ENCODE results near the gene PTPRG.

DNA sequence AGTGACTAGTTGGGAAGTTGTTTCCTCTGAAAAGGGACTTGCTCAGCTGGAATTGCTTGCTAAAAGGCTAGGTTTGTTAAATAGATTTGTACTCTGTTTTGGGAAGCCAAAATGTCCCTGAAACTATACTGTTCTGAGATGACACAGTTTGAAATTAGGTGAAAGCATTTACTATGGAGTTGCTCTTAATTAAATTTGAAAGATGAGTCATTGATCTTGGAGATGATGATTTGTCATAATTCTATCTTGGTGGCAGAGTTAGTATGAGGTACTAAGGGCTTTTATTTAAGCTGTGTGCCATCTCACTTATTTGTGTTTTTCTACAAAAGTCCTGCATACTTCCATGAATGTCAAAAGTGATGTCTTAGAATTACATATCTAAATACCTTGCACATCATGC is 320.9 kb downstream of the PTPRG start:
- TF ChIP-seq, protein P1, sequence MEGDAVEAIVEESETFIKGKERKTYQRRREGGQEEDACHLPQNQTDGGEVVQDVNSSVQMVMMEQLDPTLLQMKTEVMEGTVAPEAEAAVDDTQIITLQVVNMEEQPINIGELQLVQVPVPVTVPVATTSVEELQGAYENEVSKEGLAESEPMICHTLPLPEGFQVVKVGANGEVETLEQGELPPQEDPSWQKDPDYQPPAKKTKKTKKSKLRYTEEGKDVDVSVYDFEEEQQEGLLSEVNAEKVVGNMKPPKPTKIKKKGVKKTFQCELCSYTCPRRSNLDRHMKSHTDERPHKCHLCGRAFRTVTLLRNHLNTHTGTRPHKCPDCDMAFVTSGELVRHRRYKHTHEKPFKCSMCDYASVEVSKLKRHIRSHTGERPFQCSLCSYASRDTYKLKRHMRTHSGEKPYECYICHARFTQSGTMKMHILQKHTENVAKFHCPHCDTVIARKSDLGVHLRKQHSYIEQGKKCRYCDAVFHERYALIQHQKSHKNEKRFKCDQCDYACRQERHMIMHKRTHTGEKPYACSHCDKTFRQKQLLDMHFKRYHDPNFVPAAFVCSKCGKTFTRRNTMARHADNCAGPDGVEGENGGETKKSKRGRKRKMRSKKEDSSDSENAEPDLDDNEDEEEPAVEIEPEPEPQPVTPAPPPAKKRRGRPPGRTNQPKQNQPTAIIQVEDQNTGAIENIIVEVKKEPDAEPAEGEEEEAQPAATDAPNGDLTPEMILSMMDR (IDR thresholded peaks at IDR 0.05; ENCODE audit: extremely low read depth in 1 of 2, insufficient read depth in 1 of 2, low read depth in 1 of 2, low read length in 2 of 2) = no peak
- no peak for TF ChIP-seq POLR2A (IDR thresholded peaks at IDR 0.05; ENCODE audit: low read depth, low read length)
- TF ChIP-seq MYC (IDR thresholded peaks at IDR 0.05; ENCODE audit: low read depth, low read length) = no peak
- TF ChIP-seq EZH2 (IDR thresholded peaks at IDR 0.05; ENCODE audit: borderline replicate concordance, low read depth, low read length, severe bottlenecking) = no peak
- no peak for TF ChIP-seq POLR2AphosphoS5 (IDR thresholded peaks at IDR 0.05; ENCODE audit: insufficient read depth, low read depth, low read length)
- TF ChIP-seq JUN (IDR thresholded peaks at IDR 0.05; ENCODE audit: borderline replicate concordance, insufficient read depth, insufficient read length, low read depth) = peak; percentile 8
- no peak for TF ChIP-seq MAX (IDR thresholded peaks at IDR 0.05; ENCODE audit: insufficient read depth, insufficient read length)
- TF ChIP-seq FOS (IDR thresholded peaks at IDR 0.05; ENCODE audit: borderline replicate concordance, insufficient read depth, low read length) = no peak
